ENCODE measurements around the gene CCDC167. TPM values are rescaled to one million over a fixed set of nuclear protein-coding genes. Genes with fewer than 3 reads are reported as not detected.

Gene CCDC167
- total RNA-seq, 1 experiment from 2014 or later, result 32.3 TPM

DNA sequence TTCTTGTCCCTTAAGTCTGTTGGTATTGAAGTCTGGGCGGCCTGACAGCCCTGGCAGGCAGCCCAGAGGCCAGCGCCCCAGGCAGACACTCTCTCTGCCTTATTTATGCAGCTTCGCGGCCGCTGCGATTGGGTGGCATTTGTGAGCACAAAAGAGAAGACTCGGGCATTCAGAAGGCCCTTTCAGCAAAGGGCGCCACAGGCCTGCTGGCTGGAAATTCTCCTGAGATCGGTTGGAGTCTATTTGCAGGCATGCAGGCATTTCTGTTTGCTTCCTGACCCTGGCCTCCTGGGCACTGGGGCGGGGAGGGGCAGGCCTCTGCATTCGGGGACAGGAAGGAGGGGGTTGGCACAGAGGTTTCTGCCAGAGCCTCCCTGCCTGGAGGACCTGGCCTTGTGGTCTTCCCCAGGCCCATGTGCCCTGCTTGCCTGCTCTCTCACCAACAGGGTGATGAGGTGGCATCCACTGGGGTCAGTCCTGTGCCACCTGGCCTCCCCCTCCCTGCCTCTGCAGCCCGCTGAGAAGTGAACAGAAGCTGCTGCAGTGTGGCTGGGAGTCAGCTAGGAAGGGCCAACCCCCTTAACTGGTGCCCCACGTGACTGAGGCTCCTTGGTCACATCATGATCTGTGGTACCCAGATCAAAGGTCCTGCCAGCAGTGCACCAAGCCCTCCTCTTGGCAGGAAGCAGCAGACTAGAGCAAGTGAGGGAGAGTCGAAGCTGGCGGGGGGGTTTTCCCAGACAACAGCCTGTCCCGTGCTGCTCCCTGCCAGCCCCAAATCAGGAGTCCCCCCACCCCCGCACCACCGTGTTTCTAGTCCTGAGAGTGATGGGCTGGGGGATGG is 16.6 kb upstream of the CCDC167 start:
- H3K27me3 ChIP-seq (replicated peaks; ENCODE audit: control insufficient read depth, insufficient read depth, low read length), result no peaks in the 10 kb centered on the region
- Mint-ChIP-seq H3K9me3 (ENCODE audit: unreplicated experiment) (no peaks in the 10 kb centered on the region), H3K27me3 (ENCODE audit: insufficient read depth, unreplicated experiment) (no peaks in the 10 kb centered on the region), H3K4me3 (ENCODE audit: unreplicated experiment) (no peak overlapping the region), H3K36me3 (ENCODE audit: insufficient read depth, unreplicated experiment) (no peaks in the 10 kb centered on the region), H3K4me1 (ENCODE audit: low read depth, unreplicated experiment) (peaks cover 37% of the 10 kb centered on the region), H3K27ac (ENCODE audit: unreplicated experiment) (no peak overlapping the region)
- no TSS peak for BruUV-seq (replicated peaks)
- POLR2A ChIA-PET, result no interaction called here
- no peaks in the 10 kb centered on the region for H3K36me3 ChIP-seq (ENCODE audit: control insufficient read depth, insufficient read depth, low read length)
- no peak for DNase-seq
- CTCF ChIA-PET, result interaction anchor here (1.1 kb wide), 1 partner anchor 49 kb away, joined by 4 read pairs; no protein-coding TSS in a partner anchor
- intact Hi-C loops (cut with micrococcal nuclease; ENCODE audit: unreplicated experiment), result no loop called here
- no peaks in the 10 kb centered on the region for H3K9me3 ChIP-seq
- TF ChIP-seq CTCF (IDR thresholded peaks at IDR 0.05; ENCODE audit: insufficient read depth in 1 of 2, low read depth in 1 of 2, low read length in 1 of 2, severe bottlenecking in 1 of 2, unreplicated experiment in 1 of 2), result no peak
- no peak overlapping the region for H3K4me3 ChIP-seq (ENCODE audit: low read depth, low read length)
- peaks cover 41% of the 10 kb centered on the region for H3K4me1 ChIP-seq

DNA sequence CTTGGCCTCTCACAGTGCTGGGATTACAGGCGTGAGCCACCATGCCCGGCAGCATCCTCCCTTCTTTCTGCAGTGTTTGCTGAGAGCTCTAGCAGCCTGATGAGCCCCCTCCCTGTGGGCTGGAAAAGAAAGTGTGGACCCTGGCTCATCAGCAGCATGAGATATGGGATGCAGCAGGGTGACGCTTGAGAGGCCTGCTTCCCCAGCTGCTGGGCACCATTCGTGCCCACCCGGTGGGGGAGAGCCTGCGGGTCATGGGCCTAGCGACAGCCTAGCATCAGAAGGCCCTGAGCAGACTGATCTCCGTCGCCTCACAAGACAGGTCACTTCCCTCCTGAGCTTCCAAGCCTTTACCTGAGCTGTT is 16.0 kb upstream of the CCDC167 start:
- H3K4me3 Mint-ChIP-seq (ENCODE audit: unreplicated experiment), result no peak overlapping the region
- H3K36me3 ChIP-seq (ENCODE audit: control insufficient read depth, insufficient read depth, low read length), result no peaks in the 10 kb centered on the region
- H3K27me3 Mint-ChIP-seq (ENCODE audit: insufficient read depth, unreplicated experiment), result no peaks in the 10 kb centered on the region
- no peaks in the 10 kb centered on the region for H3K9me3 ChIP-seq
- H3K27ac Mint-ChIP-seq (ENCODE audit: unreplicated experiment), result peak overlapping the region; percentile 10
- H3K36me3 Mint-ChIP-seq (ENCODE audit: insufficient read depth, unreplicated experiment), result no peaks in the 10 kb centered on the region
- no TSS peak for BruUV-seq (replicated peaks)
- H3K9me3 Mint-ChIP-seq (ENCODE audit: unreplicated experiment), result no peaks in the 10 kb centered on the region
- peaks cover 47% of the 10 kb centered on the region for H3K4me1 ChIP-seq
- intact Hi-C loops (cut with micrococcal nuclease; ENCODE audit: unreplicated experiment), result no loop called here
- ChIA-PET CTCF (no interaction called here), POLR2A (no interaction called here)
- no peak for DNase-seq
- no peaks in the 10 kb centered on the region for H3K27me3 ChIP-seq (replicated peaks; ENCODE audit: control insufficient read depth, insufficient read depth, low read length)
- H3K4me1 Mint-ChIP-seq (ENCODE audit: low read depth, unreplicated experiment), result peaks cover 43% of the 10 kb centered on the region
- no peak overlapping the region for H3K4me3 ChIP-seq (ENCODE audit: low read depth, low read length)
- TF ChIP-seq CTCF (IDR thresholded peaks at IDR 0.05; ENCODE audit: insufficient read depth in 1 of 2, low read depth in 1 of 2, low read length in 1 of 2, severe bottlenecking in 1 of 2, unreplicated experiment in 1 of 2), result no peak

- H3K4me3 ChIP-seq (ENCODE audit: low read depth, low read length), result no peak overlapping the region
- Mint-ChIP-seq H3K4me3 (ENCODE audit: unreplicated experiment) (no peak overlapping the region), H3K9me3 (ENCODE audit: unreplicated experiment) (no peaks in the 10 kb centered on the region), H3K36me3 (ENCODE audit: insufficient read depth, unreplicated experiment) (no peaks in the 10 kb centered on the region), H3K4me1 (ENCODE audit: low read depth, unreplicated experiment) (peaks cover 44% of the 10 kb centered on the region), H3K27me3 (ENCODE audit: insufficient read depth, unreplicated experiment) (no peaks in the 10 kb centered on the region), H3K27ac (ENCODE audit: unreplicated experiment) (peak overlapping the region; percentile 10)
- DNase-seq, result peak; percentile 19 to 53
- no peak for TF ChIP-seq CTCF (IDR thresholded peaks at IDR 0.05; ENCODE audit: insufficient read depth in 1 of 2, low read depth in 1 of 2, low read length in 1 of 2, severe bottlenecking in 1 of 2, unreplicated experiment in 1 of 2)
- ChIA-PET CTCF (no interaction called here), POLR2A (no interaction called here)
- no TSS peak for BruUV-seq (replicated peaks)
- H3K27me3 ChIP-seq (replicated peaks; ENCODE audit: control insufficient read depth, insufficient read depth, low read length), result no peaks in the 10 kb centered on the region
- H3K4me1 ChIP-seq, result peaks cover 52% of the 10 kb centered on the region
- no peaks in the 10 kb centered on the region for H3K9me3 ChIP-seq
- no peaks in the 10 kb centered on the region for H3K36me3 ChIP-seq (ENCODE audit: control insufficient read depth, insufficient read depth, low read length)
- intact Hi-C loops (cut with micrococcal nuclease; ENCODE audit: unreplicated experiment), result no loop called here
These were observed 15.1 kb upstream of the CCDC167 start for GRCh38 chr6:37514837-37515236.

Data from Caco-2 (cell line).